Peyer's patch (tissue), 4 donors: ENCODE data around the gene MPP2. TPM values are rescaled to one million over a fixed set of nuclear protein-coding genes. Genes with fewer than 3 reads are reported as not detected.

Experiments
- DNase-seq, 3 donors: peaks; one replicate each; pipeline ENCODE4 v3.0.0-alpha.2; 2017 to 2019
- H3K27ac ChIP-seq, 4 donors: fragments of 200-600 bp; sonication (generic); one replicate each; pipeline ENCODE4 v1.5.1; 2016 to 2019
- H3K27me3 ChIP-seq, 2 donors: fragments of 200-600 bp; sonication (generic); one replicate each; pipeline ENCODE4 v1.5.1; 2019
- H3K36me3 ChIP-seq, 3 donors: fragments of 200-600 bp; sonication (generic); one replicate each; pipeline ENCODE4 v1.5.1; 2016 to 2019
- H3K4me1 ChIP-seq, 4 donors: fragments of 200-600 bp; sonication (generic); one replicate each; pipeline ENCODE4 v1.5.1; 2016 to 2019
- H3K4me3 ChIP-seq, 4 donors: fragments of 200-600 bp; sonication (generic); 1 replicate in 3 of 4; 2 replicates in 1 of 4; pipeline ENCODE4 v1.5.1; 2016 to 2019; ENCODE audit warnings: mild to moderate bottlenecking in 1 of 4
- H3K9me3 ChIP-seq, 4 donors: fragments of 200-600 bp; sonication (generic); one replicate each; pipeline ENCODE4 v1.5.1; 2016 to 2019; ENCODE audit warnings: mild to moderate bottlenecking in 1 of 4
- CTCF ChIP-seq, 6 experiments: fragments of 450-650 bp in 4 of 6; fragments of 200-600 bp in 2 of 6; sonication (generic) in 1 of 6; IDR thresholded peaks; one replicate each; pipeline ENCODE4 v1.5.1; 2017 to 2019; ENCODE audit warnings: antibody characterized with exemption in 6 of 6, mild to moderate bottlenecking in 3 of 6, moderate library complexity in 1 of 6
- POLR2A ChIP-seq, 2 donors: fragments of 450-650 bp; IDR thresholded peaks; one replicate each; pipeline ENCODE4 v1.5.1; 2017; ENCODE audit warnings: antibody characterized with exemption in 2 of 2, mild to moderate bottlenecking in 2 of 2, moderate library complexity in 2 of 2
- total RNA-seq, 4 donors: library from RNA; depleted of rRNA; stranded (reverse); fragments of >200 nt; gene quantifications; one replicate each; pipeline ENCODE4 v1.1.0, GENCODE V29; 2016

The MPP2 gene
- total RNA-seq, 4 donors from 2014 or later: 0.53 to 1.3 (median 1.2) TPM; not detected in 1

DNA sequence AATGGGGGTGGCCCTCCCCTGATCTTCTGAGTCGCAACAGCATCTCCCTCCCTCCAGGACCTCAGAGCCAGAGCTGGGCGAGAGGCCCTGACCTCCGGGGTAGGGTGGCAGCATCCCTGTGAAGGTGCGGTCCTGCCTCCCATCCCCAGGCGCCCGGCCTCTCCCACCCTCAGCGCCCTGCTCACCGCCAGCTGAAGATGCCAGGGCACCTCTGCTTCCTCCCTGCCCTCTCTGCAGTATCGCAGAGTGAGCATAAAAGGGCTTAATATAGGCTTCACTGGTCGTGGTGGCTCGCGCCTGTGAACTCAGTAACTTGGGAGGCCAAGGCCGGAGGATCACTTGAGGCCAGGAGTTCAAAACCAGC, 10.7 kb upstream of the MPP2 start:
- Histone ChIP-seq H3K4me1 (no peaks in the 10 kb centered on the region), H3K27ac (no peak overlapping the region), H3K9me3 (no peaks in the 10 kb centered on the region), H3K27me3 (no peaks in the 10 kb centered on the region), H3K36me3 (no peaks in the 10 kb centered on the region), H3K4me3 (peak overlapping the region in 3 of 4 donors; percentile 35 to 46 (median 43))
- TF ChIP-seq POLR2A (IDR thresholded peaks at IDR 0.05) (no peak), CTCF (IDR thresholded peaks at IDR 0.05) (no peak)
- no peak for DNase-seq

DNA sequence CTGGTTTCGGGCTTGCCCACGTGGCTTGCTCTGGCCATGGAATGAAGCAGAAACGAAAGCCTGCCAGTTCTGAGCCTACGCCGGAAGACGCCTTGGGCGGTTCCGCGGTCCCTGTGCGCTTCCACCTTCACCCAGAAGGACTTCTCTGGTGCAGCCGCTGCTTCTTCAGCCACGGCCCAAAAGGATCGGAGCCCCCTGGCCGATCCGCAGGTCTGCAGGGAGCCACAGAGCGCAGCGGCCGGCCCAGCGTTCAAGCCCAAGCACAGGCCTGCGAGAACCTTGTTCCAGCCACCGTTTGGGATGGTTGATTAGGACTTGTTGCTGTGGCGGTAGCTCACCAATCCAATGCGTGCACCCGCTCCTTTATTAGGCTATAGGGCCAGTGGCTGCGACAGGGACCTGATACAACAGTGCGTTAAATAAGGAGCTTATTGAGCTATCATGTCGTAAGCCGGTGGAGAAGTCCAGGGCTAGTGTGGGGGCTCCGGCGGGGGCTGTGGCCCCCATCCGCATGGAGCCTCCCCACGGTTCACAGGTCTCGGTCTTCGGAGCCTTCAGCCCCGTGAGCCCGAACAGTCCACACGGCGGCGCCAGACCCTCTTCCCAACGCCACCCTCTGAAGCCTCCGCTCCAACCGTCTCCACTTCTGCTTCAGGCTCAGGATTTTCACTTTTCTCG, 10.2 kb upstream of the MPP2 start:
- Histone ChIP-seq H3K4me3 (peak overlapping the region; percentile 8 to 46 (median 39)), H3K27me3 (no peaks in the 10 kb centered on the region), H3K4me1 (no peaks in the 10 kb centered on the region), H3K27ac (peak overlapping the region in 2 of 4 donors; percentile 32 to 62), H3K9me3 (no peaks in the 10 kb centered on the region), H3K36me3 (no peaks in the 10 kb centered on the region)
- TF ChIP-seq CTCF (IDR thresholded peaks at IDR 0.05): peak; percentile 32 to 51 (median 42)
- no peak for TF ChIP-seq POLR2A (IDR thresholded peaks at IDR 0.05)
- peak; percentile 52 to 70 (median 70) for DNase-seq

DNA sequence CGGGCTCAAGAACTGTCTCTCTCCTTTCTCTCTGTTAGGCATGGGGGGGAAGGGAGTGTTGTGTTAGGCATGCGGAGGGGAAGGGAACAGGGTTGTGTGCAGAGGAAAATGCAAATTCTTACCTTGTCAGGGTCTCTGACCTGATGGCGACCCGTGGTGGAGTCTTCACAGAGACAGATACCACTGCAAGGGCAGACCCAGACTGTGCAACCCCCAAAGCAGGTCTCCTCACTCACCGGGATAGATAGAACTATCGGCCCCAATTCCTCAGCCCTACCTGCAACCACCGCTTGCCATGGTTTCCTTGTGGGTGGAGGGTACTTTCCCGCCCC, 9.6 kb upstream of the MPP2 start:
- no peak for DNase-seq
- no peaks in the 10 kb centered on the region for H3K27me3 ChIP-seq
- H3K9me3 ChIP-seq: no peaks in the 10 kb centered on the region
- TF ChIP-seq CTCF (IDR thresholded peaks at IDR 0.05) (no peak), POLR2A (IDR thresholded peaks at IDR 0.05) (no peak)
- H3K36me3 ChIP-seq: no peaks in the 10 kb centered on the region
- H3K4me3 ChIP-seq: peak overlapping the region; percentile 8 to 46 (median 39)
- H3K27ac ChIP-seq: peak overlapping the region in 2 of 4 donors; percentile 32 to 62
- no peaks in the 10 kb centered on the region for H3K4me1 ChIP-seq

DNA sequence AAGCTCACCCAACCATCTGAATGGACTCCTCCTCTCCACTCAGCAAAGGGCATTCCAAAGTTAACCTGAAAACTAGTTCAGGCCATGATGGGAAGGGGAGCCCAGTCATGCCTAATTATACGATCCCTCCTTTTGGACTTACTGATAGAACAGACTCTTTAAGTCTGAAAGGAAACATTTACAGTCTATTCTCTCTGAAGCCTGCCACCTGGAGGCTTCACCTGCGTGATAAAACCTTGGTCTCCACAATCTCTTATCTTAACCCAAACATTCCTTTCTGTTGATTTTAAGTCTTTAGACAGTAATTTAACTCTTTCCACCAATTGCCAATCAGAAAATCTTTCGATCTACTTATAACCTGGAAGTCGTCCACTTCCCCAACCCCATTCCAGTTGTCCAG, 9.0 kb upstream of the MPP2 start:
- TF ChIP-seq POLR2A (IDR thresholded peaks at IDR 0.05) (no peak), CTCF (IDR thresholded peaks at IDR 0.05) (peak in 1 of 6 experiments; percentile 2)
- no peak overlapping the region for H3K27ac ChIP-seq
- no peaks in the 10 kb centered on the region for H3K9me3 ChIP-seq
- H3K4me1 ChIP-seq: no peaks in the 10 kb centered on the region
- H3K4me3 ChIP-seq: no peak overlapping the region
- no peak for DNase-seq
- no peaks in the 10 kb centered on the region for H3K36me3 ChIP-seq
- H3K27me3 ChIP-seq: no peaks in the 10 kb centered on the region

- H3K27ac ChIP-seq: no peak overlapping the region
- no peak for DNase-seq
- no peaks in the 10 kb centered on the region for H3K27me3 ChIP-seq
- no peaks in the 10 kb centered on the region for H3K4me1 ChIP-seq
- no peaks in the 10 kb centered on the region for H3K9me3 ChIP-seq
- no peak overlapping the region for H3K4me3 ChIP-seq
- H3K36me3 ChIP-seq: no peaks in the 10 kb centered on the region
- TF ChIP-seq CTCF (IDR thresholded peaks at IDR 0.05): no peak
- TF ChIP-seq POLR2A (IDR thresholded peaks at IDR 0.05): no peak
Observed at GRCh38 chr17:43915559-43915958, 8.2 kb upstream of the MPP2 start.

DNA sequence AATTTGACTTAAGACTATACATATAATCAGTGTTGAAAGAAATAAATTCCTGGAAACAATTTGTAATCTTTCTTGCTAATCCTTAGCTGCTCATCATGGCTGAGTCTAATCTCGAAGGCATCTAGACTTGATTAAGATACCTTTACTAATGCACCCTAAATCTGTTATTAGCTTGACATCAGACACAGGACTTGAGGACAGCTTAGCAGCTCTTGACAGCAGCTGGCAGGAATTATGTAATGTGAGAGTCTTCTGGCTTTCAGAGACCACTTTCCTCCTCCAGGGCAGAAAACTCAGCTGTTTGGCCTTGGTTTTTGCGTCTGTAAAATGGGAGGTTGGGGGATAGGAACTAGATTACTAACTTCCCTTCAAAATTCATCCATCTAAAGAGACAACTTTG, 7.1 kb upstream of the MPP2 start:
- H3K27me3 ChIP-seq: no peaks in the 10 kb centered on the region
- no peaks in the 10 kb centered on the region for H3K9me3 ChIP-seq
- no peaks in the 10 kb centered on the region for H3K4me1 ChIP-seq
- no peaks in the 10 kb centered on the region for H3K36me3 ChIP-seq
- no peak for TF ChIP-seq POLR2A (IDR thresholded peaks at IDR 0.05)
- no peak for TF ChIP-seq CTCF (IDR thresholded peaks at IDR 0.05)
- no peak for DNase-seq
- H3K27ac ChIP-seq: no peak overlapping the region
- H3K4me3 ChIP-seq: no peak overlapping the region
